Measurements from ENCODE around the gene KRTAP9-1.
"Not testable (repeated sequence)": the region's sequence is repeated elsewhere in the genome, so short reads cannot be mapped to it uniquely, and the experiment has no call there.

KRTAP9-1 gene, protein sequence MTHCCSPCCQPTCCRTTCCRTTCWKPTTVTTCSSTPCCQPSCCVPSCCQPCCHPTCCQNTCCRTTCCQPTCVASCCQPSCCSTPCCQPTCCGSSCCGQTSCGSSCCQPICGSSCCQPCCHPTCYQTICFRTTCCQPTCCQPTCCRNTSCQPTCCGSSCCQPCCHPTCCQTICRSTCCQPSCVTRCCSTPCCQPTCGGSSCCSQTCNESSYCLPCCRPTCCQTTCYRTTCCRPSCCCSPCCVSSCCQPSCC

GRCh38 chr17:41189837-41190318 lies at the start of gene KRTAP9-1:
Gene KRTAP9-1 (plus strand): TSS chr17:41189887. CDS start chr17:41189887, 0 bp downstream.
- not testable (repeated sequence) for DNase-seq

- DNase-seq: no peak
Measured at GRCh38 chr17:41140360-41141131, 49.1 kb upstream of the KRTAP9-1 start, which contains the start of gene KRTAP4-6. Gene KRTAP4-6 (minus strand): TSS chr17:41140544. CDS start chr17:41140487, 57 bp downstream.

- no peak for DNase-seq
Measured at GRCh38 chr17:41141361-41141760, 48.3 kb upstream of the KRTAP9-1 start.

DNA sequence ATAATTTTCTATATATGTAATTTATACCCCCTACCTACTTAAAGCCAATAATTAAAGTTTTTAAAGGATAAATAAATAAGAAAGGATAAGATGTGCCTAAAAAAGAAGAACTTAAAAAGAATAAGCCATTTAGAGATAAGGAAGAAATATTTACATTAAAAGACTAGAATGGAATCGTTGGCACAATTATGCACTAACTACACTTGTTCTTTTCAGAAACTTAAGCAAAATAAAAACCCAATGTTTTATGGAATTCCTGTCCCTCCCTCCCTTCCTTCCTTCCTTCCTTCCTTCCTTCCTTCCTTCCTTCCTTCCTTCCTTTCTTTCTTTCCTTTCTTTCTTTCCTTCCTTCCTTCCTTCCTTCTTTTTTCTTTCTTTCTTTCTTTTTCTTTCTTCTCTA lies 44.8 kb upstream of the KRTAP9-1 start:
- no peak for DNase-seq

DNA sequence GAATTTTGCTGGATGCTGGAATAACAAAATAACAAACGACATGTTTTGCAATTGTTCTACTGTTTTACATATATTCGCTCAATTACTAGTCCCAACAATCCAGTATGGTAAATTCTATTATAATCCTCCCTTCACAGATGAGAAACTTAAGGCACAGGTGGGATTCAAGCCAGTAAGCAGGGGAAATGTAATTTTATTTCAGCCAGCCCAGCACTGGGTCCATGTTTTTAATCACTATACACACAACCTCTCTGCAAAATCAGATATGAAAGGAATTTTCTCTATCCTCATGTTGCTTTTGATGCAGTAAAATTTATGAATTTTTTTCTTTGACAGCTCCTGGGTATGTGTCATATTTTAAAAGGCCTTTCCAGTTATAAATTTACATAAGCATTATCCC lies 44.4 kb upstream of the KRTAP9-1 start:
- no peak for DNase-seq

DNA sequence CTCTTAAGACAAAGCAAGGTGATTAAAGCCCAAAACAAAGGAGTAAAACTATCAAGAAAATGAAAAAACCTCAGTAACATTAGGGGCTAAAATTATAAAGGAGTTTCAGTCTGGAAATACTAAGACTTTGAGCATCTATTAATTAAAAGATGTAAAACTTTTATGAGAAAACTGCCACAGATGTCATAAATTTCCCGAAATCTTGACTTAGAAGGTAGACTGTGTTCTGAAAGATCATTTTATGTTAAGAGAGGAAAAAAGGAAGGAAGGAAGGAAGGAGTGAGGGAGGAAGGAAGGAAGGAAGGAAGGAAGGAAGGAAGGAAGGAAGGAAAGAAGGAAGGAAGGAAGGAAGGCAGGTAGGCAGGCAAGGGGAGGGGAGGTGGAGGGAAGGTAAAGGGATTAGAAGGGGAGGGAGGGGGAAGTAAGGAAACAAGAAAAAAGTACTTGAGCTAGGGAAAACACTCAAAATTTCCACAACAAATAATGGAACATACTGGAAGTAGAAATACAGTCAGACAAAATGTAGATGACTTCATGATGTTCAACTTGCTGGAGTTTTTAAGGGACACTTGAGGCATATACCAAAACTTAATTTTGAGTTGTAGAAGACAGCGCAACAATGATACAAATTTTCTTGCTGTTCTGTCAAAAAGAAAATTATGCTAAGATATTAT lies 42.0 kb upstream of the KRTAP9-1 start:
- no peak for DNase-seq

GRCh38 chr17:41148971-41149651 lies 40.6 kb upstream of the KRTAP9-1 start:
- DNase-seq: not testable (repeated sequence)

DNA sequence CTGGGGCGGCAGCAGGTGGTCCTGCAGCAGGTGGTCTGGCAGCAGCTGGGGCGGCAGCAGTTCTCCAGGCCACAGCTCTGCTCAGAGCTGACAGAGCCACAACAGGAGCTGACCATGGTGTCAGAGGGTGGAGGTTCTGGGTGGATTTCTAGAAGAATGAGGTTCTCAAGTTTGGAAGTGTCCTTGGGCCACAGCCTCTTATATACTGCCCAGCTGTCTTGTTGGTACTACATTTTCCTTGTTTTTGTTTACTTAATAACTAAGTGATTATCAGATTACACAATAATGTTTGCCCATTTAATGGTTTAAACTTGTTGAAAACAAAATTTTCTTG lies 40.1 kb upstream of the KRTAP9-1 start, which contains the start of gene KRTAP4-5:
Gene KRTAP4-5 (minus strand): TSS at position 174 of the 334 bp plus-strand sequence. CDS start 58 bp downstream, at position 116.
- DNase-seq: no peak

GRCh38 chr17:41150026-41150425 lies 39.7 kb upstream of the KRTAP9-1 start:
- no peak for DNase-seq

- DNase-seq: no peak
Measured at GRCh38 chr17:41151525-41151924, 38.2 kb upstream of the KRTAP9-1 start.

DNA sequence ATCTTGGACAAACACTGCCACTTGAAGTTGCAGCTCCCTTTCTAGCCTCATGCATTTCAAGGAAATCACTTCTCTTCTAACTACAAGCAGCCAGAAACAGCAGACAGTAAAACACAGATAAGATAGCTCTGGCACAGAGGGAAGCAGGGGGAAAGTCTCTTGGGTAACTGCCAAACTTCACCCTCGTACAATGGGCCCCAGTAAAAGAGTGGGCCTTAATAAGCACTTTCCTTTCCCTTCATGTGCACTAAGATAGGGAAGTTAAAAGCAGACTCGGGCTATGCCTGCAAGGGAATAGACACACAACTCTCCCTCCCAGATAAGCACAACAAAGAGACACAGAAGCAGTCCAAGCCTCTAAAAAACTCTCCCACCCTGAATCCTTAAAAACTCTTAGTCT lies 35.8 kb upstream of the KRTAP9-1 start:
- DNase-seq: peak; percentile 2 to 5

DNA sequence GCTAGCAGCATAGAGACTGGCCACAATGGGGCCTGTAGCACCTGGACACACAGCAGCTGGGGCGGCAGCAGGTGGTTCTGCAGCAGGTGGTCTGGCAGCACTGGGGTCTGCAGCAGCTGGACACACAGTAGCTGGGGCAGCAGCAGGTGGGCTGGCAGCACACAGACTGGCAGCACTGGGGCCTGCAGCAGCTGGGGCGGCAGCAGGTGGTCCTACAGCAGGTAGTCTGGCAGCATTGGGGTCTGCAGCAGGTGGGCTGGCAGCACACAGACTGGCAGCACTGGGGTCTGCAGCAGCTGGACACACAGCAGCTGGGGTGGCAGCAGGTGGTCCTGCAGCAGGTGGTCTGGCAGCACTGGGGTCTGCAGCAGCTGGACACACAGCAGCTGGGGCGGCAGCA lies 29.5 kb upstream of the KRTAP9-1 start:
- DNase-seq: not testable (repeated sequence)

DNA sequence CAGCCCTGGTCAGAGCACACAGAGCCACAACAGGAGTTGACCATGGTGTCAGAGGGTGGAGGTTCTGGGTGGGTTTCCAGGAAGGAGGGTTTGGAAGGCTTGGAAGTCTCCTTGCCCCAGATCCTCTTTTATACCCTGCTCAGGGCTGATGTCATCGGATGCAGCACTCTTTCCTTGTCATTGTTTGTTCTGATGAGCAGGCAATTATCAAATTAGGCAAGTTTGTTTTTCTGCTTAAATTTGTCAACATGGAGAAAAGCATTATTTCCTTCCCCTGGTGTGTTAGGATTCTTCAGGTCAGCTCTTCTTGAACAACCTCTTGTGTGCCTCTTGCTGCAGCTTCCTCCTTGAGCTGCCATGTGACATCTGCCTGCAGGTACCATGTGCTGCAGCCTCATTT lies 29.0 kb upstream of the KRTAP9-1 start, which contains the start of gene KRTAP4-4:
Gene KRTAP4-4 (minus strand): TSS at position 101 of the 400 bp plus-strand sequence. CDS start 57 bp downstream, at position 44.
- DNase-seq: no peak

DNA sequence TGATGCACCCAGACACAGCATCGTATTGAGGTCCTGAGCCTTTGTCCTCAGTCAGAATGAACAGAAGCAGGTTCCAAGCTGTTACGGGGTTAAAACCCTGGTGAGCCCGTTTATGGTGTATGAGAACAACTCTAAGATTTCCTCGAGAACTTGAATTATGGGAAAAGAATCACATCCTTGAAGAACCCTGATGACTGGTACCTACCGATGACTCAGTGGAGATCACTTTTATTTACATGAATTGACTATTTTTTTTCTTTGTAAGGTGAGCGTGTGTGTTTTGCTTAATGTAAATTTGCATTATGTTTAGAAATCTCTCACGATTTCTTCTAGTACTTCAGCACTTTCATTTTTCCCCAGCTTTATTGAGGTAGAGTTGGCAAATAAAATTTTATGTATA lies 25.9 kb upstream of the KRTAP9-1 start:
- no peak for DNase-seq

DNA sequence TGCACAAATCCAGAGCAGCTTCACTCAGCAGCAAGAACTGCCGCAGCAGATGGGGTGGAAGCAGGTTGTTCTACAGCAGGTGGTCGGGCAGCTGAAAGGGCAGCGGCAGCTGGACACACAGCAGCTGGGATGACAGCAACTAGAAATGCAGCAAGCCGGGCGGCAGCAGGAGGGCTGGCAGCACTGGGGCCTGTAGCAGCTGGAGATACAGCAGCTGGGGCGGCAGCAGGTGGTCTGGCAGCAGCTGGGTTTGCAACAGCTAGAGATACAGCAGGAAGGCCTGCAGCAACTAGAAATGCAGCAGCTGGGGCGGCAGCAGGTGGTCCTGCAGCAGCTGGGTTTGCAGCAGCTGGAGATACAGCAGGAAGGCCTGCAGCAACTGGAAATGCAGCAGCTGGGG lies 22.1 kb upstream of the KRTAP9-1 start:
- DNase-seq: no peak

- no peak for DNase-seq
Measured at GRCh38 chr17:41168121-41168520, 21.6 kb upstream of the KRTAP9-1 start, which contains the start of gene KRTAP4-3. Gene KRTAP4-3 (minus strand): TSS chr17:41168221. CDS start chr17:41168172, 49 bp downstream.

- no peak for DNase-seq
Measured at GRCh38 chr17:41171886-41172285, 17.8 kb upstream of the KRTAP9-1 start.

- DNase-seq: no peak
Measured at GRCh38 chr17:41176744-41177387, 12.8 kb upstream of the KRTAP9-1 start.

DNA sequence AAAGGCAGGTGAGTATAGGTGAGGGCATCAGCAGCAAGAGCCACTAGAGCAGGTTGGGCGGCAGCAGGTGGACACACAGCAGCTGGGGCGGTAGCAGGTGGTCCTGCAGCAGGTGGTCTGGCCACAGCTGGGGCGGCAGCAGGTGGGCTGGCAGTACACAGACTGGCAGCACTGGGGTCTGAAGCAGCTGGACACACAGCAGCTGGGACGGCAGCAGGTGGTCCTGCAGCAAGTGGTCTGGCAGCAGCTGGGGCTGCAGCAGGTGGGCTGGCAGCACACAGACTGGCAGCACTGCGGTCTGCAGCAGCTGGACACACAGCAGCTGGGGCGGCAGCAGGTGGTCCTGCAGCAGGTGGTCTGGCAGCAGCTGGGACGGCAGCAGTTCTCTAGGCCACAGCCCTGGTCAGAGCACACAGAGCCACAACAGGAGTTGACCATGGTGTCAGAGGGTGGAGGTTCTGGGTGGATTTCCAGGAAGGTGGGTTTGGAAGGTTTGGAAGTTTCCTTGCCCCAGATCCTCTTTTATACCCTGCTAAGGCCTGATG lies 11.9 kb upstream of the KRTAP9-1 start, which contains the start of gene KRTAP4-2:
Gene KRTAP4-2 (minus strand): TSS at position 495 of the 545 bp plus-strand sequence. CDS start 57 bp downstream, at position 438.
- DNase-seq: no peak

GRCh38 chr17:41178341-41178740 lies 11.3 kb upstream of the KRTAP9-1 start:
- DNase-seq: no peak

GRCh38 chr17:41178843-41179616 lies 10.7 kb upstream of the KRTAP9-1 start:
- DNase-seq: no peak
